ENCODE data around the gene RAB1B. TPM values are rescaled to one million over a fixed set of nuclear protein-coding genes. Genes with fewer than 3 reads are reported as not detected.

Gene RAB1B
- total and polyA plus RNA-seq, 10 of the 15 experiments (the other 5 are each of a cell fraction or from before 2014, with no cell fraction given), result 10.4 to 193 (median 96.9) TPM

- H3K9ac ChIP-seq (ENCODE audit: control insufficient read depth, insufficient read depth, low read length), result no peak overlapping the region
- H4K20me1 ChIP-seq (ENCODE audit: control insufficient read depth, insufficient read depth), result no peaks in the 10 kb centered on the region
- no peak overlapping the region for H3K27ac ChIP-seq (ENCODE audit: control insufficient read depth, insufficient read depth)
- intact Hi-C loops (cut with micrococcal nuclease; ENCODE audit: unreplicated experiment) (loop anchor here (2.0 kb wide), 1 partner anchor 31 kb away; the partner anchor contains the start of gene BRMS1), in situ Hi-C loops (cut with MboI) (no loop called here)
- H3K79me2 ChIP-seq (ENCODE audit: control insufficient read depth, insufficient read depth, low read length), result no peaks in the 10 kb centered on the region
- no peaks in the 10 kb centered on the region for H3K9me3 ChIP-seq (replicated peaks; ENCODE audit: control insufficient read depth, insufficient read depth, low read length)
- no peaks in the 10 kb centered on the region for H3K36me3 ChIP-seq (ENCODE audit: control insufficient read depth in 2 of 2, insufficient read depth in 2 of 2, low read length in 1 of 2)
- DNase-seq (ENCODE audit: low read depth, low spot score), result no peak
- no peaks in the 10 kb centered on the region; a peak in 1 of 4 replicates for H3K27me3 ChIP-seq (replicated peaks in 1 of 2; ENCODE audit: control insufficient read depth in 2 of 2, insufficient read depth in 2 of 2, low read length in 1 of 2)
- H2AFZ ChIP-seq (ENCODE audit: control insufficient read depth, low read depth, low read length), result peak overlapping the region; percentile 11; the same call in 1 of the 2 replicates
- ChIA-PET CTCF (interaction anchor here (1.2 to 6.3 kb wide), 9 partner anchors 9 to 303 kb away, joined by 4 to 166 read pairs (median 21); partner anchors contain the start of genes RBM14, RIN1, SLC29A2 and YIF1A), POLR2A (interaction anchor here (0.5 to 2.9 kb wide), 9 partner anchors 22 to 1386 kb away, joined by 4 to 19 read pairs (median 7); partner anchors contain the start of genes BRMS1, RAB1B, RIN1 and SLC29A2), SMC1A (ENCODE audit: uncharacterized antibody, unreplicated experiment) (interaction anchor here (0.6 to 2.8 kb wide), 9 partner anchors 8 to 412 kb away, joined by 3 to 33 read pairs (median 7); partner anchors contain the start of genes BRMS1, RIN1, TMEM151A and YIF1A), RAD21 (ENCODE audit: unreplicated experiment) (interaction anchor here (0.5 to 3.0 kb wide), 23 partner anchors 8 to 298 kb away, joined by 3 to 49 read pairs (median 6); partner anchors contain the start of genes B4GAT1, DPP3, MRPL11 and RIN1)
- BruUV-seq (replicated peaks), result no TSS peak
- ATAC-seq, result no peak
- H3K4me2 ChIP-seq (ENCODE audit: control insufficient read depth, insufficient read depth), result peak overlapping the region; percentile 40
- WGBS (ENCODE audit: insufficient coverage, insufficient replicate concordance, low lambda C conversion rate, missing lambda C conversion rate), result 83% methylated on average over 21 of the region's 38 CpGs
- H3K4me3 ChIP-seq, result peak overlapping the region; percentile 53
- H3K4me1 ChIP-seq (ENCODE audit: control insufficient read depth, insufficient read depth, low read length), result peaks cover 15% of the 10 kb centered on the region
- no peak for FAIRE-seq
- no peak for TF ChIP-seq FOS (IDR thresholded peaks at IDR 0.05; ENCODE audit: borderline replicate concordance, extremely low read depth, insufficient read length)
- TF ChIP-seq GABPA (IDR thresholded peaks at IDR 0.05; ENCODE audit: low read depth), result no peak
- no peak for TF ChIP-seq IRF5 (IDR thresholded peaks at IDR 0.05; ENCODE audit: borderline replicate concordance)
- TF ChIP-seq ZNF274 (IDR thresholded peaks at IDR 0.05; ENCODE audit: insufficient read depth, insufficient read length), result no peak
- TF ChIP-seq ELK1 (IDR thresholded peaks at IDR 0.05; ENCODE audit: low read depth, low read length), result no peak
- no peak for TF ChIP-seq ZNF687 (IDR thresholded peaks at IDR 0.05)
- no peak for TF ChIP-seq MLLT1 (IDR thresholded peaks at IDR 0.05)
- no peak for TF ChIP-seq NFYA (IDR thresholded peaks at IDR 0.05; ENCODE audit: borderline replicate concordance, low read depth, low read length)
- no peak for TF ChIP-seq POLR2A (IDR thresholded peaks at IDR 0.05; ENCODE audit: low read depth, low read length)
- TF ChIP-seq ZZZ3 (IDR thresholded peaks at IDR 0.05; ENCODE audit: control insufficient read depth, insufficient read length, low read depth), result no peak
Measured at GRCh38 chr11:66313321-66314185, 45.1 kb downstream of the RAB1B start.
